H1 (cell line): ENCODE results near the gene MTAP. TPM values are rescaled to one million over a fixed set of nuclear protein-coding genes. Genes with fewer than 3 reads are reported as not detected.

Experiments
- CTCF ChIA-PET: fragments of 300-600 bp; sonication (Branson Sonifier 250); formaldehyde crosslinking; loops from one replicate; lab custom pipeline; 2021; ENCODE audit not compliant: partially characterized antibody; lab: Charles Lee
- POLR2A ChIA-PET: fragments of 300-600 bp; sonication (Branson Sonifier 250); formaldehyde crosslinking; loops from one replicate; lab custom pipeline; 2021; ENCODE audit warnings: inconsistent platforms; ENCODE audit not compliant: partially characterized antibody; lab: Charles Lee
- DNase-seq, 2 experiments: peaks; one replicate each; pipeline versions ENCODE4 v3.0.0 to v3.0.0-alpha.2; 2010 to 2022; ENCODE audit warnings: low spot score in 2 of 2, low read depth in 1 of 2, mixed read lengths in 1 of 2
- FAIRE-seq: peaks from 2 replicates; lab custom pipeline; 2011; peaks lifted over from hg19 to GRCh38; lab: Jason Lieb, UNC
- H2AFZ ChIP-seq: 2 replicates; pipeline ENCODE4 v1.8.1; 2012; ENCODE audit warnings: low read length, inconsistent platforms
- H2AK5ac ChIP-seq: 2 replicates; pipeline ENCODE4 v1.6.1; 2013; ENCODE audit warnings: low read depth, low read length
- H2BK120ac ChIP-seq: replicated peaks from 2 replicates; pipeline ENCODE3; 2013; ENCODE audit warnings: low read depth, low read length, inconsistent platforms
- H2BK12ac ChIP-seq: 2 replicates; pipeline ENCODE4 v1.6.1; 2013; ENCODE audit warnings: low read depth, low read length
- H2BK15ac ChIP-seq: 2 replicates; pipeline ENCODE4 v1.6.1; 2013; ENCODE audit warnings: low read length
- H2BK20ac ChIP-seq: 2 replicates; pipeline ENCODE4 v1.6.1; 2013; ENCODE audit warnings: low read length
- H2BK5ac ChIP-seq: 2 replicates; pipeline ENCODE4 v1.6.1; 2013; ENCODE audit warnings: low read depth, low read length
- H3K14ac ChIP-seq: 2 replicates; pipeline ENCODE4 v1.6.1; 2013; ENCODE audit warnings: inconsistent platforms; ENCODE audit not compliant: insufficient read length
- H3K18ac ChIP-seq: 2 replicates; pipeline ENCODE4 v1.6.1; 2013; ENCODE audit warnings: low read length; ENCODE audit errors: extremely low read depth
- H3K23ac ChIP-seq: 2 replicates; pipeline ENCODE4 v1.6.1; 2013; ENCODE audit warnings: inconsistent platforms; ENCODE audit not compliant: insufficient read length
- H3K23me2 ChIP-seq: 2 replicates; pipeline ENCODE4 v1.6.1; 2013; ENCODE audit warnings: low read depth, low read length
- H3K27ac ChIP-seq: 2 replicates; pipeline ENCODE4 v1.6.1; 2011; ENCODE audit warnings: low read depth, low read length, inconsistent platforms
- H3K27me3 ChIP-seq, 4 experiments: replicated peaks in 1 of 4; 1 replicate in 1 of 4; 2 replicates in 3 of 4; pipeline versions ENCODE4 v1.6.1 to v1.8.1; 2011 to 2013; ENCODE audit warnings: low read length in 3 of 4, mild to moderate bottlenecking in 3 of 4, inconsistent platforms in 2 of 4, mixed read lengths in 2 of 4, moderate library complexity in 1 of 4; ENCODE audit not compliant: control insufficient read depth in 3 of 4, insufficient read depth in 3 of 4; ENCODE audit errors: extremely low read depth in 1 of 4
- H3K36me3 ChIP-seq, 4 experiments: 2 replicates each; pipeline versions ENCODE4 v1.6.1 to v1.8.1; 2011 to 2013; ENCODE audit warnings: mild to moderate bottlenecking in 4 of 4, low read length in 3 of 4, moderate library complexity in 2 of 4, control low read depth in 1 of 4, inconsistent platforms in 1 of 4; ENCODE audit not compliant: insufficient read depth in 4 of 4, control insufficient read depth in 2 of 4
- H3K4ac ChIP-seq: replicated peaks from 2 replicates; pipeline ENCODE3; 2013; ENCODE audit warnings: low read length, low read depth, mixed read lengths, inconsistent platforms; ENCODE audit not compliant: insufficient read length
- H3K4me1 ChIP-seq, 4 experiments: replicated peaks in 1 of 4; 1 replicate in 1 of 4; 2 replicates in 3 of 4; pipeline versions ENCODE4 v1.6.1 to v1.8.1; 2011 to 2013; ENCODE audit warnings: low read length in 3 of 4, inconsistent platforms in 2 of 4, mixed read lengths in 1 of 4; ENCODE audit not compliant: insufficient read depth in 4 of 4, control insufficient read depth in 3 of 4
- H3K4me2 ChIP-seq, 2 experiments: 2 replicates each; pipeline versions ENCODE4 v1.6.1 to v1.8.1; 2011 to 2013; ENCODE audit warnings: low read depth in 2 of 2, low read length in 2 of 2, control low read depth in 1 of 2, inconsistent platforms in 1 of 2, mild to moderate bottlenecking in 1 of 2; ENCODE audit not compliant: insufficient read depth in 1 of 2
- H3K4me3 ChIP-seq, 4 experiments: fragments of 200-600, 300-600 bp in 1 of 4; sonication (generic), shearing (Covaris generic), sonication (Bioruptor Twin) in 1 of 4; 2 replicates each; pipeline versions ENCODE4 v1.5.1 to v1.8.1; 2011 to 2016; ENCODE audit warnings: low read length in 4 of 4, low read depth in 3 of 4, control low read depth in 2 of 4, inconsistent platforms in 2 of 4, mild to moderate bottlenecking in 2 of 4, mixed read lengths in 1 of 4, moderate library complexity in 1 of 4; ENCODE audit not compliant: insufficient read depth in 2 of 4; ENCODE audit errors: extremely low read depth in 1 of 4
- H3K56ac ChIP-seq: replicated peaks from 2 replicates; pipeline ENCODE3; 2013; ENCODE audit warnings: low read depth, mild to moderate bottlenecking, mixed read lengths, low read length, inconsistent platforms; ENCODE audit not compliant: insufficient read length
- H3K79me1 ChIP-seq: 2 replicates; pipeline ENCODE4 v1.6.1; 2013; ENCODE audit warnings: low read depth, low read length, control low read depth
- H3K79me2 ChIP-seq, 2 experiments: 2 replicates each; pipeline versions ENCODE4 v1.6.1 to v1.8.1; 2012 to 2013; ENCODE audit warnings: low read length in 2 of 2, mild to moderate bottlenecking in 2 of 2, inconsistent platforms in 1 of 2; ENCODE audit not compliant: insufficient read depth in 2 of 2, control insufficient read depth in 1 of 2
- H3K9ac ChIP-seq, 4 experiments: replicated peaks in 1 of 4; 1 replicate in 1 of 4; 2 replicates in 3 of 4; pipeline versions ENCODE4 v1.6.1 to v1.8.1; 2011 to 2013; ENCODE audit warnings: low read depth in 3 of 4, low read length in 3 of 4, control low read depth in 2 of 4, mild to moderate bottlenecking in 2 of 4, moderate library complexity in 2 of 4, inconsistent platforms in 1 of 4; ENCODE audit errors: extremely low read depth in 1 of 4
- H3K9me3 ChIP-seq, 2 experiments: 2 replicates each; pipeline versions ENCODE4 v1.6.1 to v1.8.1; 2012 to 2013; ENCODE audit warnings: mild to moderate bottlenecking in 2 of 2, moderate library complexity in 2 of 2, control low read depth in 1 of 2, inconsistent platforms in 1 of 2, low read depth in 1 of 2, low read length in 1 of 2, mixed read lengths in 1 of 2; ENCODE audit not compliant: insufficient read depth in 2 of 2
- H4K20me1 ChIP-seq, 2 experiments: replicated peaks in 1 of 2; 2 replicates each; pipeline versions ENCODE3 to v1.8.1; 2011 to 2013; ENCODE audit warnings: inconsistent platforms in 2 of 2, low read length in 2 of 2, mild to moderate bottlenecking in 1 of 2; ENCODE audit not compliant: insufficient read depth in 2 of 2, control insufficient read depth in 1 of 2
- H4K5ac ChIP-seq: 2 replicates; pipeline ENCODE4 v1.6.1; 2013; ENCODE audit warnings: low read length, low read depth, mixed read lengths, inconsistent platforms; ENCODE audit not compliant: insufficient read length
- H4K8ac ChIP-seq: 2 replicates; pipeline ENCODE4 v1.8.0; 2013; ENCODE audit warnings: mild to moderate bottlenecking, moderate library complexity, low read length, inconsistent platforms; ENCODE audit not compliant: insufficient read depth; ENCODE audit errors: extremely low read depth
- H4K91ac ChIP-seq: replicated peaks from 2 replicates; pipeline ENCODE3; 2013; ENCODE audit warnings: low read length, mixed read lengths, inconsistent platforms; ENCODE audit not compliant: insufficient read length
- BCL11A ChIP-seq, 2 experiments: IDR thresholded peaks; one replicate each; pipeline ENCODE4 v1.6.1; 2011; ENCODE audit warnings: low read depth in 2 of 2, low read length in 2 of 2, mild to moderate bottlenecking in 2 of 2
- E2F6 ChIP-seq: IDR thresholded peaks from 2 replicates; pipeline ENCODE4 v1.6.1; 2012; ENCODE audit warnings: inconsistent platforms
- KDM5A ChIP-seq: fragments of 200-600 bp; IDR thresholded peaks from 2 replicates; pipeline ENCODE4 v1.7.1; 2012; ENCODE audit warnings: mild to moderate bottlenecking, low read length, inconsistent platforms, mixed read lengths
- SAP30 ChIP-seq: fragments of 300-600 bp; sonication (generic); IDR thresholded peaks from 2 replicates; pipeline ENCODE4 v1.7.1; 2012; ENCODE audit warnings: low read length, moderate library complexity, mild to moderate bottlenecking, inconsistent platforms; ENCODE audit not compliant: insufficient read depth, insufficient replicate concordance
- SIX5 ChIP-seq: IDR thresholded peaks from 2 replicates; pipeline ENCODE4 v1.6.1; 2011; ENCODE audit warnings: mild to moderate bottlenecking, low read depth, low read length
- SUZ12 ChIP-seq: fragments of 200-600 bp; sonication (generic); IDR thresholded peaks from 2 replicates; pipeline ENCODE4 v1.6.1; 2012; ENCODE audit warnings: mild to moderate bottlenecking, inconsistent platforms, low read length, moderate library complexity, mixed read lengths
- WGBS, 2 experiments: shearing (Covaris generic) in 1 of 2; methylation state at CpG; one replicate each; pipeline versions ENCODE4 v1.1.6 to v1.1.7; 2013 to 2015; ENCODE audit warnings: low lambda C conversion rate in 2 of 2, mixed read lengths in 2 of 2, inconsistent platforms in 1 of 2, low coverage in 1 of 2, missing lambda C conversion rate in 1 of 2; ENCODE audit not compliant: insufficient replicate concordance in 2 of 2, insufficient coverage in 1 of 2, insufficient read length in 1 of 2; ENCODE audit errors: extremely low coverage in 1 of 2, missing lambda C conversion rate in 1 of 2; 5-methylcytosine and 5-hydroxymethylcytosine counted together
- polyA plus RNA-seq, 7 experiments: library from polyadenylated mRNA; depleted of rRNA in 3 of 7; stranded (reverse) in 5 of 7; unstranded in 2 of 7; fragments of >200 nt in 5 of 7; fragments of 200-250 nt in 2 of 7; gene quantifications; 1 replicate in 5 of 7; 2 replicates in 1 of 7; 4 replicates in 1 of 7; pipeline versions ENCODE4 v1.2.1 to v1.2.3, GENCODE V29; 2011 to 2013; ENCODE audit warnings: missing spikeins in 2 of 7, mixed read lengths in 2 of 7
- total RNA-seq: library from RNA; stranded (reverse); fragmentation: NEBNext Ultra II Directional; extraction: Animal tissue kit (Norgen Biotek cat#: 25700); gene quantifications from 2 replicates; pipeline ENCODE4 v1.2.1, GENCODE V29; 2021

Gene MTAP
- total and polyA plus RNA-seq, 2 of the 8 experiments (the other 6 are each of a cell fraction or from before 2014, with no cell fraction given): 16.4 to 100 TPM

GRCh38 chr9:21974343-21974721 lies 171.9 kb downstream of the MTAP start:
- Histone ChIP-seq H3K14ac (no peak overlapping the region), H3K56ac (no peak overlapping the region), H3K18ac (no peak overlapping the region; the same call in none of the 2 replicates), H3K9ac (no peak overlapping the region), H4K20me1 (peaks cover 12 to 18% of the 10 kb centered on the region in 2 experiments), H3K79me2 (no peaks in the 10 kb centered on the region), H3K36me3 (peaks cover 0 to under 1% (median 0%) of the 10 kb centered on the region in 4 experiments; a peak in 1 of 8 replicates), H2BK5ac (no peak overlapping the region), H2BK20ac (no peak overlapping the region), H4K91ac (no peak overlapping the region), H2BK15ac (no peak overlapping the region), H3K4me2 (peak overlapping the region; percentile 72 to 78), H3K4ac (no peak overlapping the region), H3K4me1 (peaks cover 0 to 16% (median 7%) of the 10 kb centered on the region in 4 experiments; a peak in 6 of 7 replicates), H3K23ac (no peak overlapping the region), H4K5ac (no peak overlapping the region), H3K4me3 (peak overlapping the region; percentile 29 to 60 (median 42)), H4K8ac (no peak overlapping the region; the same call in 1 of the 2 replicates), H3K27me3 (peaks cover 69 to 97% (median 87%) of the 10 kb centered on the region in 4 experiments), H3K27ac (no peak overlapping the region), H2AK5ac (no peak overlapping the region), H2BK120ac (no peak overlapping the region), H2AFZ (no peak overlapping the region), H3K9me3 (no peaks in the 10 kb centered on the region), H3K79me1 (no peaks in the 10 kb centered on the region), H3K23me2 (peaks cover 8% of the 10 kb centered on the region; the same call in 1 of the 2 replicates), H2BK12ac (no peak overlapping the region)
- FAIRE-seq: no peak
- WGBS, 2 experiments: 3% methylated on average over 16 of the region's 21 CpGs; no CpG with 5 or more reads in 1 of the 2 experiments
- no peak for DNase-seq
- ChIA-PET POLR2A (no interaction called here), CTCF (interaction anchor here (1.0 to 7.4 kb wide), 2 partner anchors 9 to 33 kb away, joined by 3 to 57 read pairs; partner anchors contain the start of gene CDKN2B)
- peak; percentile 7; the same call in 1 of the 2 replicates for TF ChIP-seq SUZ12
- no peak for TF ChIP-seq E2F6
- TF ChIP-seq KDM5A: no peak
- no peak for TF ChIP-seq BCL11A (IDR thresholded peaks at IDR 0.05; ENCODE audit: low read depth in 2 of 2, low read length in 2 of 2)
- TF ChIP-seq SAP30: no peak
- no peak for TF ChIP-seq SIX5
